ENCODE results near the gene BTBD1. TPM values are rescaled to one million over a fixed set of nuclear protein-coding genes. Genes with fewer than 3 reads are reported as not detected.
"Not testable (repeated sequence)": the region's sequence is repeated elsewhere in the genome, so short reads cannot be mapped to it uniquely, and the experiment has no call there.

Gene BTBD1
- polyA plus RNA-seq, 5 donors, result 56.9 to 77.3 (median 66.1) TPM

- DNase-seq, result no peak
These were observed 3.5 kb downstream of the BTBD1 start for GRCh38 chr15:83063551-83063950.

DNA sequence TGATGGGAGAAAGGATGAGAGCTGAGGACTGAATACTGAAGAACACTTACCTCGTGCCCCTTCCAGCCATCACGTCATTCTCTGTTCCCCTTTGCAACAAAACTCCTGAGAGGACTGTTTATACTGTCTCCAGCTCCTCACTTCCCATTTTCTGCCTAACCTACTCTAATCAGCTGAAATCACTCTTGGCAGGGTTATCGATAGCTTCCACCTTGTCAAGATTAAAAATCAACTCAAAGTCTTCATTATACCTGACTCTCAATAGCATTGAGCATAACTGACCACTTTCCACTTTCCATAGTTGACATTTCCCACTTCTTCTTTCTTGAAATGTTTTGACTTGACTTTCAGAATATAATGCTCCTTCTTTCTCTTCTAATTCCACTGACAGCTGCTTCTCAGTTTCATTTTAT lies 4.3 kb downstream of the BTBD1 start:
- DNase-seq, result no peak

DNA sequence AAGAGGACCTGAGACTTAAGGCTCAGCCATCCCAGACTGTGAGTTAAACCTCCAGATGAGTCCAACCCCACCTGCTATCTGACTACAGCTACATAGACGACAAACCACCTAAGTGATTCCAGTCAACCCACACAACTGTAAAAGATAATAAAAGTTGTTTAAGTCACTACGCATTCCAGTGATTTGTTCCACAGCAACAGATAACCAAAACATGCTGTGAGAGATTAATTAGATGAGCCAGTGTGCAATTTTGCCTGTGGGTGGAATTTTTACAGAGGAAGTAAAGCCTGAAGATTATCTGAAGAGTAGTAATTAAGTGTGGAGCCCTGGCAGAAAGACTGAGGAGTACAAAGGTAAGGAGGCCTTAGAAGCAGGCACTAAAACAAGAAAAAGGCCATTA lies 5.4 kb downstream of the BTBD1 start:
- no peak for DNase-seq

- DNase-seq, result peak; percentile 32 to 42
These were observed 9.2 kb downstream of the BTBD1 start for GRCh38 chr15:83057696-83058376.

DNA sequence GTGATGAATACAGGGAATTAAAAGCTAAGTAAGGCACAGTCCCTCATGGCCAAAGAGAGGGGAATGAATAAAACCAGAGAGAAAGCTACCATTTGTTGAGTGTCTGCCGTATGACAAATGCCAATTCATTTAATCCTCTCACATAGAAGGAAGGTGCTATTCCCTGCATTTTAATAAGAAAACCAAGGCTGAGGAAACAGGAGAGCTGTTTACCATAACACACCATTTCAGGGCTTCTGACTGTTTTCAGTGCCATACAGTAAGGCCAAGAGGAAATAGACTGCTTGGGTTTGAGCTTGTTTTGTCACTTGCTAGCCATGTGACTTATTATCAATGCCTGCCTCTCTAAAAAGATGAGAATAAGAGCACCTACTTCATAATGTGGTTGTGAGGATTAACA lies 10.1 kb downstream of the BTBD1 start:
- no peak for DNase-seq

DNA sequence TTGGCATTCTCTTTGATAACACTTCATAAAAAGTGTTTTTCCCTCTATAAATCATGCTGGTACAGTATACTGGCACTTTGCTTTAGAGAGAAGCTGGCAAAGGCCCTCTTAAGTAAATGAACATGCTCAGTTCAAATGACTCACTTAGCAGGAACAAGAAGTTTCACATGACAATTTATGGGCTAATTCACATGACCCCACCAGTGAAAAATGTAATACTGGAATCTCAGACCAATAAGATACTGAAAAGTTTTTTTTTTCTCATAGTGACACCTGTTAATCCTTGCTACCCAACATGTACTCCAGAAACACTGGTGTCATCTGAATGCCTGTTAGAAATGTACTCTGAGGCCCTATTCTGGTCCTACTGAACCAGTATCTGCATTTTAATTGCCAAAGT lies 13.9 kb downstream of the BTBD1 start:
- DNase-seq, result no peak

- no peak for DNase-seq
These were observed 20.4 kb downstream of the BTBD1 start for GRCh38 chr15:83046558-83047127.

GRCh38 chr15:83044156-83044555 lies 22.9 kb downstream of the BTBD1 start:
- DNase-seq, result no peak

GRCh38 chr15:83039206-83039605 lies 27.8 kb downstream of the BTBD1 start:
- DNase-seq, result no peak

GRCh38 chr15:83036253-83036652 lies 30.8 kb downstream of the BTBD1 start:
- no peak for DNase-seq

DNA sequence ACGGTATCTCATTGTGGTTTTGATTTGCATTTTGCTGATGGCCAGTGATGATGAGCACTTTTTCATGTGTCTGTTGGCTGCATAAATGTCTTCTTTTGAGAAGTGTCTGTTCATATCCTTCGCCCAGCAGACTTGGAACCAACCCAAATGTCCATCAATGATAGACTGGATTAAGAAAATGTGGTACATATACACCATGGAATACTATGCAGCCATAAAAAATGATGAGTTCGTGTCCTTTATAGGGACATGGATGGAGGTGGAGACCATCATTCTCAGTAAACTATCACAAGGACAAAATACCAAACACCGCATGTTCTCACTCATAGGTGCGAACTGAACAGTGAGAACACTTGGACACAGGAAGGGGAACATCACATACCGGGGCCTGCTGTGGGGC lies 35.8 kb downstream of the BTBD1 start:
- not testable (repeated sequence) for DNase-seq

- DNase-seq, result no peak
These were observed 37.0 kb downstream of the BTBD1 start for GRCh38 chr15:83030021-83030420.

- no peak for DNase-seq
These were observed 48.6 kb downstream of the BTBD1 start for GRCh38 chr15:83018436-83018835.

GRCh38 chr15:83016906-83017305 lies 50.1 kb downstream of the BTBD1 start:
- no peak for DNase-seq

DNA sequence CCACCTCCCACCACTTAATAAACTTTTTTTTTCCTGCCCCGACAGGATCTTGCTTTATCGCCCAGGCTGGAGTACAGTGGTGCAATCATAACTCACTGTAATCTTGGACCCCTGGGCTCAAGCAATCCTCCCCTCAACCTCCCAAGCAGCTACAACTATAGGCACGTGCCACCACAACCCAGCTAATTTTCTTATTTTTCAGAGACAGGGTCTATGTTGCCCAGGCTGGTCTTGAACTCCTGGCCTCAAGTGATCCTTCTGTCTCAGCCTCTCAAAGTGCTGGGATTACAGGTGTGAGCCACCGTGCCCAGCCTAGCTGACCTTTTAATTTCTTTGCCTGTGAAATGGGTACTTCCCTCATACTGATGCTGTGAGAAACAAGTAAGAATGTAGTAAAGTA lies 51.7 kb downstream of the BTBD1 start:
- DNase-seq, result no peak

GRCh38 chr15:83014205-83014653 lies 52.8 kb downstream of the BTBD1 start:
- no peak for DNase-seq

- DNase-seq, result no peak
These were observed 54.4 kb downstream of the BTBD1 start for GRCh38 chr15:83012636-83013035.

- no peak for DNase-seq
These were observed 55.0 kb downstream of the BTBD1 start for GRCh38 chr15:83012076-83012426.

DNA sequence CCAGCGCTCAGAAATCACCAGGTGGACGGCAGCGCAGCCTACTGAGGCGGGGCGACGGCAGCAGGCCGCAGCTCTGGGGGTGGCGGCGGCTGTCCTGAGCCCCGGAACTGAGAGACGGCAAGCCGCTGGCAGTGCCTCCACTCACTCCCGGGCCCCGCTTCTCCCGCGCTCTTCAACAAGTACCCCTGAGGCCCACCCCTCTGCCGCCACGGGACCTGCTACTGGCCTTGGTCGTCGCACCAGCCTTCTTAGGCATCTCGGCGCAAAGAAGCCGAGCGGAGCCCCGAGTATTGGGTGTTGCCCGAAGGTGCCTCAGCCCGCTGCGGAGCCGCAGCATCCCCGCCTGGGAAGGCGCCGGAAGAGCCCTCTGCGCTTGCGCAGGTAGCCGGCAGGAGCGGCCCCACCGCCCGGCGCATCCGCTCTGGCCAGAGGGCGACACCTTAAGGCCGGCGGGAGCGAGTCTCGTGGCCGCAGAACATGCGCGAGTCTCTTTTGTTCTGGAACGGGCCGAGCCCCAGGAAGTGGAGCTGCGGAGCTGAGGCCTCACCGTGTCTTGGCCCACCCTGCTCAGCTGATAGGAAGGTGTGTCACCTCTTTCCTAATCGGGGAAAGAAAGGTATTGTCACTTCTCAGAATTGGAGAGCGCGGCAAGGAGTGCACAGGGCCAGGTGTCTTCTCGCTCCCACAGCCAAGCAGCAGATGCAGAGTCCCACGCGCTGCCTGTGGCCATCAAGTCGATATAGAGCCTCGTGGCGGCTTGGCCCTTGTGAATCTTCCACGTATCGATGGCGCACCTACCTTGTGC lies 55.6 kb downstream of the BTBD1 start, which contains the start of gene C15orf40:
C15orf40 (minus strand) TSS at position 369 of the 805 bp plus-strand sequence; CDS start at position 337, 32 bp downstream.
- peak; percentile 89 to 90 for DNase-seq

DNA sequence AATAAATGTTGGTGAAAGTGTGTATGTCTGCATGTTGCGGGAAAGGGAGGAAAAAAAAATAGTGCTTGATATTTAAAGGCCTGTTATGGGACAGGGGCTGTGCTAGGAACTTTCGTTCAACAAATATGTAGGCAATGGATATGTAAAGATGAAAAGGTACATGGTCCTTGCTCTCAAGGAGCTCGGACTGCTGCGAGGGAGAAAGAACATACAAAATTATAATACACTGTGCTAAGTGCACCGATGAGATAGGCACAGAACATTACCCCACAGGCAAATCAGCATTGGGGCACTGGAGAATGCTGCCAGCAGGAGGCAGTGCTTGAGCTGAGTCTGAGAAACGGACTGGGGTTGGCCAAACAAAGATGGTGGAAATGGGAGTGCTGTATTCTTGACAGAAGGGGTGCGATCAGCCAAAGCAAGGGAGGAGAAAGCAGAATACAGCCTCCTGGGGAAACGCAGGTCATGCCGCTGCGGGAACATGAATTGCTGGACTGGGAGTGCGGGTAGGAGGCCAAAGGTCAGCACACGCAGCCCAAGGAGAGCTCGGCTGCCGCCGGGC lies 56.3 kb downstream of the BTBD1 start:
- DNase-seq, result peak; percentile 44 to 53

DNA sequence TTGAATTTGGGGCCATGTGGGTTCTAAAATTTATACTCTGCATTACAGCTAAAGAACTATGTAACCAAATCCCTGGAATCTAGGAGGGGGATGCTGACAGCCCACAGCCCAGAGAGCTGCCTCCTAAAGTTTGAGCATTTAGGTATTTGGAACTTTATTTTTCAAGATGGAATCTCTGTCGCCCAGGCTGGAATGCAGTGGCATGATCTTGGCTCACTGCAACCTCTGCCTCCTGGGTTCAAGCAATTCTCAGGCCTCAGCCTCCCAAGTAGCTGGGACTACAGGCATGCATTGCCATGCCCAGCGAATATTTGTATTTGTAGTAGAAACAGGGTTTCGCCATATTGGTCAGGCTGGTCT lies 66.4 kb downstream of the BTBD1 start:
- DNase-seq, result not testable (repeated sequence)

GRCh38 chr15:82999905-83000671 lies 67.0 kb downstream of the BTBD1 start:
- DNase-seq, result peak; percentile 22 to 33
